Eye (tissue), 1 donor: ENCODE results near the gene DEPP1.

Experiments used
- DNase-seq: peaks from one replicate; pipeline ENCODE4 v3.0.0-alpha.2; 2015

The DEPP1 gene

GRCh38 chr10:44965651-44966097 is 12.9 kb downstream of the DEPP1 start:
- DNase-seq: peak; percentile 49

- DNase-seq: no peak
Measured at GRCh38 chr10:44965104-44965503, 13.5 kb downstream of the DEPP1 start.

GRCh38 chr10:44963772-44964633 is 14.6 kb downstream of the DEPP1 start:
- DNase-seq: peak; percentile 97

- peak; percentile 87 for DNase-seq
Measured at GRCh38 chr10:44962870-44963738, 15.5 kb downstream of the DEPP1 start.

GRCh38 chr10:44961931-44962750 is 16.5 kb downstream of the DEPP1 start:
- DNase-seq: peak; percentile 33

- no peak for DNase-seq
Measured at GRCh38 chr10:44961230-44961571, 17.4 kb downstream of the DEPP1 start.

- no peak for DNase-seq
Measured at GRCh38 chr10:44960482-44961229, 18.0 kb downstream of the DEPP1 start.

GRCh38 chr10:44960088-44960460 is 18.5 kb downstream of the DEPP1 start:
- no peak for DNase-seq

GRCh38 chr10:44959247-44960087 is 19.1 kb downstream of the DEPP1 start, which contains the start of gene RASSF4:
RASSF4 (plus strand) TSS chr10:44959802; CDS start chr10:44970203, 10,401 bp downstream.
- DNase-seq: peak; percentile 95

GRCh38 chr10:44958898-44959246 is 19.7 kb downstream of the DEPP1 start:
- no peak for DNase-seq

GRCh38 chr10:44958196-44958897 is 20.3 kb downstream of the DEPP1 start:
- DNase-seq: peak; percentile 45

GRCh38 chr10:44956717-44957706 is 21.6 kb downstream of the DEPP1 start:
- no peak for DNase-seq

- no peak for DNase-seq
Measured at GRCh38 chr10:44956226-44956625, 22.4 kb downstream of the DEPP1 start.

GRCh38 chr10:44955413-44956070 is 23.1 kb downstream of the DEPP1 start:
- DNase-seq: no peak

GRCh38 chr10:44954962-44955361 is 23.6 kb downstream of the DEPP1 start:
- DNase-seq: no peak

- DNase-seq: no peak
Measured at GRCh38 chr10:44954042-44954441, 24.6 kb downstream of the DEPP1 start.

GRCh38 chr10:44952779-44953231 is 25.8 kb downstream of the DEPP1 start:
- DNase-seq: peak; percentile 51

- DNase-seq: no peak
Measured at GRCh38 chr10:44951576-44952226, 26.9 kb downstream of the DEPP1 start.
